AG04450 (cell line): ENCODE measurements around the gene PELO. TPM values are rescaled to one million over a fixed set of nuclear protein-coding genes. Genes with fewer than 3 reads are reported as not detected.

Source experiments
- CTCF ChIA-PET: fragments of 300-600, 350-600 bp; formaldehyde crosslinking; extraction: SDS; loops from one replicate; lab custom pipeline; 2022; ENCODE audit warnings: antibody characterized with exemption, inconsistent platforms; lab: Charles Lee
- POLR2A ChIA-PET: fragments of 350-600 bp; formaldehyde crosslinking; extraction: SDS; loops from one replicate; lab custom pipeline; 2021; ENCODE audit warnings: antibody characterized with exemption, inconsistent platforms; lab: Yijun Ruan, JAX
- DNase-seq: peaks from one replicate; pipeline ENCODE4 v3.0.0-alpha.2; 2011; ENCODE audit warnings: low read depth, low spot score
- H3K27ac ChIP-seq: one replicate; pipeline ENCODE4 v1.5.1; 2012; ENCODE audit warnings: low read depth, low read length, control low read depth
- H3K27me3 ChIP-seq: one replicate; pipeline ENCODE4 v1.6.0; 2012; ENCODE audit warnings: low read length; ENCODE audit not compliant: control insufficient read depth, insufficient read depth
- H3K4me3 ChIP-seq: 2 replicates; pipeline ENCODE4 v1.5.1; 2011; ENCODE audit warnings: mild to moderate bottlenecking, low read depth, low read length, control low read depth
- H3K9me3 ChIP-seq: 2 replicates; pipeline ENCODE4 v1.5.1; 2012; ENCODE audit warnings: low read length; ENCODE audit not compliant: control insufficient read depth, insufficient read depth
- CTCF ChIP-seq: IDR thresholded peaks from 2 replicates; pipeline ENCODE4 v1.5.1; 2011; ENCODE audit warnings: low read depth, low read length, control low read depth, inconsistent platforms
- polyA plus RNA-seq: library from polyadenylated mRNA; depleted of rRNA; stranded (reverse); fragments of >200 nt; gene quantifications from 2 replicates; pipeline ENCODE4 v1.2.3, GENCODE V29; 2011

The PELO gene
- polyA plus RNA-seq, 1 experiment = 49.4 TPM

GRCh38 chr5:52804387-52804791 lies 16.7 kb downstream of the PELO start:
- TF ChIP-seq CTCF = no peak
- Histone ChIP-seq H3K4me3 (peak overlapping the region; percentile 27), H3K9me3 (no peaks in the 10 kb centered on the region), H3K27me3 (no peaks in the 10 kb centered on the region), H3K27ac (no peak overlapping the region)
- POLR2A ChIA-PET = no interaction called here
- DNase-seq = no peak
- CTCF ChIA-PET = interaction anchor here (1.0 kb wide), 1 partner anchor 111 kb away, joined by 3 read pairs; no protein-coding TSS in a partner anchor

- ChIA-PET CTCF (interaction anchor here (1.0 kb wide), 1 partner anchor 112 kb away, joined by 3 read pairs; no protein-coding TSS in a partner anchor), POLR2A (no interaction called here)
- DNase-seq = no peak
- no peak overlapping the region for H3K27ac ChIP-seq
- no peaks in the 10 kb centered on the region for H3K27me3 ChIP-seq
- H3K4me3 ChIP-seq = no peak overlapping the region
- H3K9me3 ChIP-seq = no peaks in the 10 kb centered on the region
- TF ChIP-seq CTCF = no peak
Observed at GRCh38 chr5:52804981-52805380, 17.3 kb downstream of the PELO start.

GRCh38 chr5:52805615-52806014 lies 17.9 kb downstream of the PELO start:
- ChIA-PET CTCF (no interaction called here), POLR2A (no interaction called here)
- Histone ChIP-seq H3K9me3 (no peaks in the 10 kb centered on the region), H3K27me3 (no peaks in the 10 kb centered on the region), H3K27ac (no peak overlapping the region), H3K4me3 (no peak overlapping the region)
- TF ChIP-seq CTCF = no peak
- DNase-seq = no peak

GRCh38 chr5:52807037-52807436 lies 19.3 kb downstream of the PELO start:
- Histone ChIP-seq H3K4me3 (no peak overlapping the region), H3K9me3 (no peaks in the 10 kb centered on the region), H3K27me3 (no peaks in the 10 kb centered on the region), H3K27ac (no peak overlapping the region)
- POLR2A ChIA-PET = interaction anchor here (1.0 to 3.0 kb wide), 2 partner anchors 7 to 49 kb away, joined by 6 to 17 read pairs; no protein-coding TSS in a partner anchor
- CTCF ChIA-PET = interaction anchor here (2.3 kb wide), 1 partner anchor 109 kb away, joined by 8 read pairs; no protein-coding TSS in a partner anchor
- no peak for TF ChIP-seq CTCF
- no peak for DNase-seq

- no peak overlapping the region for H3K4me3 ChIP-seq
- DNase-seq = no peak
- no peak overlapping the region for H3K27ac ChIP-seq
- no peaks in the 10 kb centered on the region for H3K27me3 ChIP-seq
- ChIA-PET CTCF (interaction anchor here (0.6 to 2.3 kb wide), 3 partner anchors 9 to 108 kb away, joined by 3 to 8 read pairs (median 4); no protein-coding TSS in a partner anchor), POLR2A (interaction anchor here (1.0 to 3.0 kb wide), 2 partner anchors 8 to 49 kb away, joined by 6 to 17 read pairs; no protein-coding TSS in a partner anchor)
- no peak for TF ChIP-seq CTCF
- no peaks in the 10 kb centered on the region for H3K9me3 ChIP-seq
Observed at GRCh38 chr5:52807723-52808122, 20.0 kb downstream of the PELO start.
